Measurements from ENCODE around the gene GPANK1.

GPANK1 gene

DNA sequence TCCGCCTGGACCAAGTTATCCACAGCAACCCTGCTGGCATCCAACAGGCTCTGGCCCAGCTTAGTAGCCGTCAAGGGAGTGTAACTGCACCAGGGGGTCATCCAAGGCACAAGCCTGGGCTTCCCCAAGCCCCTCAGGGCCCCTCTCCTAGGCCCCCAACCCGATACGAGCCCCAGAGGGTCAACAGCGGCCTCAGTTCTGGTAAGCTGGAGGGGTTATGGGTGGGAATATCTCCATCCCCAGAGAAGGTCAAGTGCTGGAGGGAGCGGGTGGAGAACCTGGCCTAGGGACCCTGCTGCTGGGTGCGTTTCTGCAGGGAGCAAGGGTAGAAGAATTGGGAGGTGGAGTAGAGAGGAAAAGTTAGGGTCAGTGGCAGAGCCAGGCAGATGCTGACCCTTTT is 31.4 kb downstream of the GPANK1 start:
- CTCF ChIA-PET, result interaction anchor here (1.2 kb wide), 1 partner anchor 11 kb away, joined by 3 read pairs; no protein-coding TSS in a partner anchor
- POLR2A ChIA-PET, result interaction anchor here (0.9 to 11.0 kb wide), 4 partner anchors 7 to 182 kb away, joined by 3 to 123 read pairs (median 40); partner anchors contain the start of genes BAG6, HSPA1A and HSPA1L
- H3K36me3 ChIP-seq (ENCODE audit: control insufficient read depth in 2 of 2, insufficient read depth in 1 of 2, low read length in 2 of 2), result peaks cover 55 to 97% of the 10 kb centered on the region in 2 experiments

DNA sequence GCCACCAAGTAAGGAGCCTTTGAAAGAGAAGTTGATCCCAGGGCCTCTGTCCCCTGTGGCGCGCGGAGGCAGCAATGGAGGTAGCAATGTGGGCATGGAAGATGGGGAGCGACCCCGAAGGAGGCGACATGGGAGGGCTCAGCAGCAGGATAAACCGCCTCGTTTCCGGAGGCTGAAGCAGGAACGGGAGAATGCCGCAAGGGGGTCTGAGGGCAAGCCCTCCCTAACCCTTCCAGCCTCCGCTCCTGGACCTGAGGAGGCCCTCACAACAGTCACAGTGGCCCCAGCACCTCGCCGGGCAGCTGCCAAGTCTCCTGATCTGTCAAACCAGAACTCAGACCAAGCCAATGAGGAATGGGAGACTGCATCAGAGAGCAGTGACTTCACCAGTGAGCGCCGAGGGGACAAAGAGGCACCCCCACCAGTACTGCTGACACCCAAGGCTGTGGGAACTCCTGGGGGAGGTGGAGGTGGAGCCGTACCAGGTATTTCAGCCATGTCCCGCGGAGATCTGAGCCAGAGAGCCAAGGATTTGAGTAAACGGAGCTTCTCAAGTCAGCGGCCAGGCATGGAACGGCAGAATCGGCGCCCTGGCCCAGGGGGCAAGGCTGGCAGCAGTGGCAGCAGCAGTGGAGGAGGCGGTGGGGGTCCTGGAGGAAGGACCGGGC is 32.4 kb downstream of the GPANK1 start:
- H3K4me3 ChIP-seq (ENCODE audit: low read depth, low read length), result no peak overlapping the region
- peaks cover 62 to 100% of the 10 kb centered on the region in 2 experiments for H3K36me3 ChIP-seq (ENCODE audit: control insufficient read depth in 2 of 2, insufficient read depth in 1 of 2, low read length in 2 of 2)
- POLR2A ChIA-PET, result interaction anchor here (1.0 to 11.0 kb wide), 3 partner anchors 6 to 183 kb away, joined by 3 to 123 read pairs (median 76); partner anchors contain the start of genes BAG6, HSPA1A and HSPA1L
- H3K27ac ChIP-seq (ENCODE audit: extremely low read depth, low read depth, low read length), result peak overlapping the region; percentile 21; the same call in 1 of the 2 replicates
- no peaks in the 10 kb centered on the region for H3K4me1 ChIP-seq (ENCODE audit: control insufficient read depth, insufficient read depth, low read length)
- CTCF ChIA-PET, result no interaction called here
- H3K9me3 ChIP-seq (ENCODE audit: control insufficient read depth, insufficient read depth, low read depth, low read length), result no peaks in the 10 kb centered on the region
- TF ChIP-seq HOXD13 (CRISPR knock-in tag; IDR thresholded peaks at IDR 0.05; ENCODE audit: borderline replicate concordance), result 0 out of 2 replicates have a peak, but pooled peaks have one; percentile 12
- TF ChIP-seq ZNF830 (tag by site-specific recombination; IDR thresholded peaks at IDR 0.05; ENCODE audit: low read depth), result no peak
- TF ChIP-seq ZNF169 (tag by site-specific recombination; IDR thresholded peaks at IDR 0.05), result no peak
- peak; percentile 44 for TF ChIP-seq ZNF600 (tag by site-specific recombination; IDR thresholded peaks at IDR 0.05)
- no peak for TF ChIP-seq GLI2 (tag by site-specific recombination; IDR thresholded peaks at IDR 0.05; ENCODE audit: borderline replicate concordance, low read depth)
- TF ChIP-seq ZNF324 (tag by site-specific recombination; IDR thresholded peaks at IDR 0.05), result no peak
- TF ChIP-seq ZNF501 (tag by site-specific recombination; IDR thresholded peaks at IDR 0.05), result no peak
- no peak for TF ChIP-seq ZBTB20 (tag by site-specific recombination; IDR thresholded peaks at IDR 0.05)
- TF ChIP-seq ZNF544 (tag by site-specific recombination; IDR thresholded peaks at IDR 0.05), result no peak
- TF ChIP-seq IKZF3 (tag by site-specific recombination; IDR thresholded peaks at IDR 0.05), result 0 out of 2 replicates have a peak, but pooled peaks have one; percentile 30
- TF ChIP-seq, protein P1, sequence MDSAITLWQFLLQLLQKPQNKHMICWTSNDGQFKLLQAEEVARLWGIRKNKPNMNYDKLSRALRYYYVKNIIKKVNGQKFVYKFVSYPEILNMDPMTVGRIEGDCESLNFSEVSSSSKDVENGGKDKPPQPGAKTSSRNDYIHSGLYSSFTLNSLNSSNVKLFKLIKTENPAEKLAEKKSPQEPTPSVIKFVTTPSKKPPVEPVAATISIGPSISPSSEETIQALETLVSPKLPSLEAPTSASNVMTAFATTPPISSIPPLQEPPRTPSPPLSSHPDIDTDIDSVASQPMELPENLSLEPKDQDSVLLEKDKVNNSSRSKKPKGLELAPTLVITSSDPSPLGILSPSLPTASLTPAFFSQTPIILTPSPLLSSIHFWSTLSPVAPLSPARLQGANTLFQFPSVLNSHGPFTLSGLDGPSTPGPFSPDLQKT (IDR thresholded peaks at IDR 0.05; ENCODE audit: borderline replicate concordance, low read depth, low read length), result no peak
- TF ChIP-seq, protein P2, sequence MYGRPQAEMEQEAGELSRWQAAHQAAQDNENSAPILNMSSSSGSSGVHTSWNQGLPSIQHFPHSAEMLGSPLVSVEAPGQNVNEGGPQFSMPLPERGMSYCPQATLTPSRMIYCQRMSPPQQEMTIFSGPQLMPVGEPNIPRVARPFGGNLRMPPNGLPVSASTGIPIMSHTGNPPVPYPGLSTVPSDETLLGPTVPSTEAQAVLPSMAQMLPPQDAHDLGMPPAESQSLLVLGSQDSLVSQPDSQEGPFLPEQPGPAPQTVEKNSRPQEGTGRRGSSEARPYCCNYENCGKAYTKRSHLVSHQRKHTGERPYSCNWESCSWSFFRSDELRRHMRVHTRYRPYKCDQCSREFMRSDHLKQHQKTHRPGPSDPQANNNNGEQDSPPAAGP (tag by site-specific recombination; IDR thresholded peaks at IDR 0.05), result no peak
- TF ChIP-seq, protein P3, sequence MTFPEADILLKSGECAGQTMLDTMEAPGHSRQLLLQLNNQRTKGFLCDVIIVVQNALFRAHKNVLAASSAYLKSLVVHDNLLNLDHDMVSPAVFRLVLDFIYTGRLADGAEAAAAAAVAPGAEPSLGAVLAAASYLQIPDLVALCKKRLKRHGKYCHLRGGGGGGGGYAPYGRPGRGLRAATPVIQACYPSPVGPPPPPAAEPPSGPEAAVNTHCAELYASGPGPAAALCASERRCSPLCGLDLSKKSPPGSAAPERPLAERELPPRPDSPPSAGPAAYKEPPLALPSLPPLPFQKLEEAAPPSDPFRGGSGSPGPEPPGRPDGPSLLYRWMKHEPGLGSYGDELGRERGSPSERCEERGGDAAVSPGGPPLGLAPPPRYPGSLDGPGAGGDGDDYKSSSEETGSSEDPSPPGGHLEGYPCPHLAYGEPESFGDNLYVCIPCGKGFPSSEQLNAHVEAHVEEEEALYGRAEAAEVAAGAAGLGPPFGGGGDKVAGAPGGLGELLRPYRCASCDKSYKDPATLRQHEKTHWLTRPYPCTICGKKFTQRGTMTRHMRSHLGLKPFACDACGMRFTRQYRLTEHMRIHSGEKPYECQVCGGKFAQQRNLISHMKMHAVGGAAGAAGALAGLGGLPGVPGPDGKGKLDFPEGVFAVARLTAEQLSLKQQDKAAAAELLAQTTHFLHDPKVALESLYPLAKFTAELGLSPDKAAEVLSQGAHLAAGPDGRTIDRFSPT (tag by site-specific recombination; IDR thresholded peaks at IDR 0.05), result 0 out of 2 replicates have a peak, but pooled peaks have one; percentile 18
- no peak for TF ChIP-seq ZNF157 (tag by site-specific recombination; IDR thresholded peaks at IDR 0.05)
- TF ChIP-seq ZFP3 (tag by site-specific recombination; IDR thresholded peaks at IDR 0.05; ENCODE audit: low read depth), result no peak
- TF ChIP-seq ZNF664 (tag by site-specific recombination; IDR thresholded peaks at IDR 0.05), result no peak
- TF ChIP-seq, protein P4, sequence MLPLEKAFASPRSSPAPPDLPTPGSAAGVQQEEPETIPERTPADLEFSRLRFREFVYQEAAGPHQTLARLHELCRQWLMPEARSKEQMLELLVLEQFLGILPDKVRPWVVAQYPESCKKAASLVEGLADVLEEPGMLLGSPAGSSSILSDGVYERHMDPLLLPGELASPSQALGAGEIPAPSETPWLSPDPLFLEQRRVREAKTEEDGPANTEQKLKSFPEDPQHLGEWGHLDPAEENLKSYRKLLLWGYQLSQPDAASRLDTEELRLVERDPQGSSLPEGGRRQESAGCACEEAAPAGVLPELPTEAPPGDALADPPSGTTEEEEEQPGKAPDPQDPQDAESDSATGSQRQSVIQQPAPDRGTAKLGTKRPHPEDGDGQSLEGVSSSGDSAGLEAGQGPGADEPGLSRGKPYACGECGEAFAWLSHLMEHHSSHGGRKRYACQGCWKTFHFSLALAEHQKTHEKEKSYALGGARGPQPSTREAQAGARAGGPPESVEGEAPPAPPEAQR (tag by site-specific recombination; IDR thresholded peaks at IDR 0.05), result no peak

More for the DNA sequence above, 31.4 kb downstream of the GPANK1 start:
- Histone ChIP-seq H3K4me1 (ENCODE audit: control insufficient read depth, insufficient read depth, low read length) (no peaks in the 10 kb centered on the region), H3K27ac (ENCODE audit: extremely low read depth, low read depth, low read length) (no peak overlapping the region; the same call in 1 of the 2 replicates), H3K4me3 (ENCODE audit: low read depth, low read length) (no peak overlapping the region), H3K9me3 (ENCODE audit: control insufficient read depth, insufficient read depth, low read depth, low read length) (no peaks in the 10 kb centered on the region)
- TF ChIP-seq ZNF324 (tag by site-specific recombination; IDR thresholded peaks at IDR 0.05) (no peak), SP7 (tag by site-specific recombination; IDR thresholded peaks at IDR 0.05) (no peak), ZNF292 (tag by site-specific recombination; IDR thresholded peaks at IDR 0.05; ENCODE audit: borderline replicate concordance, low read depth) (no peak), ZBTB48 (tag by site-specific recombination; IDR thresholded peaks at IDR 0.05) (peak; percentile 43; the same call in 1 of the 2 replicates)
- TF ChIP-seq, protein P5, sequence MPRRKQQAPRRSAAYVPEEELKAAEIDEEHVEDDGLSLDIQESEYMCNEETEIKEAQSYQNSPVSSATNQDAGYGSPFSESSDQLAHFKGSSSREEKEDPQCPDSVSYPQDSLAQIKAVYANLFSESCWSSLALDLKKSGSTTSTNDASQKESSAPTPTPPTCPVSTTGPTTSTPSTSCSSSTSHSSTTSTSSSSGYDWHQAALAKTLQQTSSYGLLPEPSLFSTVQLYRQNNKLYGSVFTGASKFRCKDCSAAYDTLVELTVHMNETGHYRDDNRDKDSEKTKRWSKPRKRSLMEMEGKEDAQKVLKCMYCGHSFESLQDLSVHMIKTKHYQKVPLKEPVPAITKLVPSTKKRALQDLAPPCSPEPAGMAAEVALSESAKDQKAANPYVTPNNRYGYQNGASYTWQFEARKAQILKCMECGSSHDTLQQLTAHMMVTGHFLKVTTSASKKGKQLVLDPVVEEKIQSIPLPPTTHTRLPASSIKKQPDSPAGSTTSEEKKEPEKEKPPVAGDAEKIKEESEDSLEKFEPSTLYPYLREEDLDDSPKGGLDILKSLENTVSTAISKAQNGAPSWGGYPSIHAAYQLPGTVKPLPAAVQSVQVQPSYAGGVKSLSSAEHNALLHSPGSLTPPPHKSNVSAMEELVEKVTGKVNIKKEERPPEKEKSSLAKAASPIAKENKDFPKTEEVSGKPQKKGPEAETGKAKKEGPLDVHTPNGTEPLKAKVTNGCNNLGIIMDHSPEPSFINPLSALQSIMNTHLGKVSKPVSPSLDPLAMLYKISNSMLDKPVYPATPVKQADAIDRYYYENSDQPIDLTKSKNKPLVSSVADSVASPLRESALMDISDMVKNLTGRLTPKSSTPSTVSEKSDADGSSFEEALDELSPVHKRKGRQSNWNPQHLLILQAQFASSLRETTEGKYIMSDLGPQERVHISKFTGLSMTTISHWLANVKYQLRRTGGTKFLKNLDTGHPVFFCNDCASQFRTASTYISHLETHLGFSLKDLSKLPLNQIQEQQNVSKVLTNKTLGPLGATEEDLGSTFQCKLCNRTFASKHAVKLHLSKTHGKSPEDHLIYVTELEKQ (tag by site-specific recombination; IDR thresholded peaks at IDR 0.05; ENCODE audit: borderline replicate concordance), result no peak
- TF ChIP-seq, protein P6, sequence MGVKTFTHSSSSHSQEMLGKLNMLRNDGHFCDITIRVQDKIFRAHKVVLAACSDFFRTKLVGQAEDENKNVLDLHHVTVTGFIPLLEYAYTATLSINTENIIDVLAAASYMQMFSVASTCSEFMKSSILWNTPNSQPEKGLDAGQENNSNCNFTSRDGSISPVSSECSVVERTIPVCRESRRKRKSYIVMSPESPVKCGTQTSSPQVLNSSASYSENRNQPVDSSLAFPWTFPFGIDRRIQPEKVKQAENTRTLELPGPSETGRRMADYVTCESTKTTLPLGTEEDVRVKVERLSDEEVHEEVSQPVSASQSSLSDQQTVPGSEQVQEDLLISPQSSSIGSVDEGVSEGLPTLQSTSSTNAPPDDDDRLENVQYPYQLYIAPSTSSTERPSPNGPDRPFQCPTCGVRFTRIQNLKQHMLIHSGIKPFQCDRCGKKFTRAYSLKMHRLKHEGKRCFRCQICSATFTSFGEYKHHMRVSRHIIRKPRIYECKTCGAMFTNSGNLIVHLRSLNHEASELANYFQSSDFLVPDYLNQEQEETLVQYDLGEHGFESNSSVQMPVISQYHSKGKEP (tag by site-specific recombination; IDR thresholded peaks at IDR 0.05), result no peak

Measured in HEK293 (cell line).